HPDE6-E6E7 (cell line): Measurements from ENCODE around the gene PRR3.
"Not testable (repeated sequence)": the region's sequence is repeated elsewhere in the genome, so short reads cannot be mapped to it uniquely, and the experiment has no call there.

Experiments used
- DNase-seq: peaks from one replicate; pipeline ENCODE4 v3.0.0; 2011; ENCODE audit warnings: missing footprints; ENCODE audit errors: extremely low spot score

Gene PRR3

DNA sequence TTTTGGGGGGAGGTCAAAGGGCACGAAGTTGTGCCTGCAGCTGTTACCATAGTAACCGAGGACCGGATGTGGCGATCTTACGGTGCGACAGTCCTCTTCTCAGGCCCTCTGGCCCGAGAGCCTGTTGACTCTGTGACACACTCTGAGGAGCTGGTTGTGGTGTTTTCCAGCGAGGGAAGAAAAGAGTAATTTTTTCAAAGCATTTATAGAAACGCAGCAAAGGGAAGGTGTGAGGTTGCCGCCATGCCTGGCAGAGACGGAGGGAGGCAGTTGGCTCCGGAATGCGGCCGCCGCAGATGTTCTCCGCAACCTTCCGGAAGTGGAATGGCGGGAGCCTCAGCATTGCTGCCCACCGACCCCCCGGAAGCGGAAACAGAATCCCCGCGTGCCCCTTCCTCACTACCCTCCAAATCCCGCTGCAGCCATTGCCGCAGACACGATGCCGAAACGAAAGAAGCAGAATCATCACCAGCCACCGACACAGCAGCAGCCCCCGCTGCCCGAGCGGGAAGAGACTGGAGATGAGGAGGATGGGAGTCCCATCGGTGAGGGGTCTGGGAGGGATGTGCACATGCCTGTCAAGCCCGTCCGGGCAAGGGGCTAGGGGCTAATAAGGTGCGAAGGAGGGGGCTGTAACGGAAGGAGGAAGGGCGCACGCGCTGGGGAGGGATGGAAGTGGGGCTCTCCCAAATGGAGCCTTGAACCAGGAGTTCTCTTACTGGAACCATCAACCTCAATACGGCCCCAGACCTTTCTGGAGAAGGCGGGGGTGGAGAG, at the start of gene PRR3:
Gene PRR3 (plus strand): TSS at position 390 of the 777 bp plus-strand sequence. CDS start 50 bp downstream, at position 440.
- DNase-seq: peak; percentile 82

DNA sequence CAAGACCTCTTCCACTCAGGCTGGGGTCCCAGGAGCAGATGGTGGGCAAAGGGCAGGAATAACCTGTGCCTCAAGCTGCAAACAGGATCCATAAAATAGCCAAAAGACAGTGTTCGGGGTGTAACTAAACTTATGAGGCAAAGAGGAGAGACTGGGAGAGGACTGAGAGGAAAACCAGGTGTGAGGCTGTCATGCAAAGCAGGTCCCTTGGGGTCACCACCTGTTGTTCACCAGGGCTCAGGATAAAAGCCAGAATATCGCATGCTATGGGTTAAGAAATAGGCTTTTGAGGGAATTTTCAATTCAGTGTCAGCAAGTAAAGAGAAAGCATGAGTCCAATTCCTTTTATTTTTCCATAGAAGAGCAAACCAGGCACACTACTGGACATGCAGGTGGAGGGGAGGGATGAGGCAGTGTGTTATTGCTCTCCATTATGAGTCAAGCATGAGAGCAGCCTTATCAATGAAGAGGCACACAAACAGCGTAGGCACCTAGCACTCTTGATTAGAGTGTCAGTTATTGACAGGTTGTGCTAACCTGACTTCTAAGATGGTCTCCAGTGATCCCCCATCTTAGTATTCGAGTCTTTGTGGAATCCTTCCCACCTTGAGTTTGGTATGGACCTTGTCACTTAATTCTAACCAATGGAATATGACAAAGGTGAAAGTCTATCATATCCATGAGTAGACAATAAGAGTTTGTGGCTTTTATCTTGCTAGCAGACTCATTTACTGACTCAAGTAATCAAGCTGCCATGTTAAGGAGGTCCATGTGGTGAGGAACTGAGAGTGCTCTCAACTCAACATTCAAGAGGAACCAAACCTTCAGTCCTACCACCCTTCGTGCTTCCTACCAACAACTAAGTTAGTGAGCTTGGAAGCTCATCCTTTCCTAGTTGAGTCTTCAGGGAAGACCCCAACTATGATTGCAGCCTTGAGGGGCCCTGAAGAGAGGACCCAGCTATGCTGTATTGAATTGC, 49.0 kb upstream of the PRR3 start:
- DNase-seq: no peak

DNA sequence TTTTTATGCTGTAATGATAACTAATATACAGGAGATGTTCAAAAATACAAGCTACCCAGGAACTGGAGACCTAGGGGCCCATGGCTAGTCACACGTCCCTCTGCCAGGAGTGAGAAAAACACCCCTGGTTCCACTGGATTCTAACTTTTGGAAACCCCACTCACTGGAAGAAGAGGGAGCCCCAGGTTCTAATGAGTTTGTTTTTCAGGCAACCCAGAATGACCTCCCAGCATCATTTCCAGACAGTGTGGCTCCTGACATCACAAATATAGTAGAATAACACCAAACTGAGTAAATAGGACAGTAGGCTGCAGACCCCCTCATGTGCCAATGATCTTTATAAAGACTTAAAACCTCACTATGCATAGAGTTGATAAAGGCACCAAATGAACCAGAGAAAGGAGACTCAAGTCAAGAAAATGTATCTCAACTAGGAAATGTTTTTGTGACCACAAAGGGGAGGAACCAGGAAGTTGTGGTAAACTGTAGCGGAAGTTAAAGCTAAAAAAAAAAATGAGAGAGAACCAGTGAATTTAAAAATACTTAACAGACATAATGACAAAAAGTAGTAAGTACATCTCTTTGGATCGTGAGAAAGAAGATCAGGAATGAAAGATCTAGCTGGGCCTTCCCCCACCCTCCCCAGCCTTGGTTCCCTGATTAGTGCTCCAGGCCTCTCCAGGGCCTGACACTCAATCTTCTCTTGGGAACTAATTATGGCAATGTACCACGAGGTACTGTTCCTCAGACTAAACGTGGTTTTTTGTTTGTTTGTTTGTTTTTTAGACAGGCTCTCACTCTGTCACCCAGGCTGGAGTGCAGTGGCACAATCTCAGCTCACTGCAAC, 48.0 kb upstream of the PRR3 start:
- no peak for DNase-seq

DNA sequence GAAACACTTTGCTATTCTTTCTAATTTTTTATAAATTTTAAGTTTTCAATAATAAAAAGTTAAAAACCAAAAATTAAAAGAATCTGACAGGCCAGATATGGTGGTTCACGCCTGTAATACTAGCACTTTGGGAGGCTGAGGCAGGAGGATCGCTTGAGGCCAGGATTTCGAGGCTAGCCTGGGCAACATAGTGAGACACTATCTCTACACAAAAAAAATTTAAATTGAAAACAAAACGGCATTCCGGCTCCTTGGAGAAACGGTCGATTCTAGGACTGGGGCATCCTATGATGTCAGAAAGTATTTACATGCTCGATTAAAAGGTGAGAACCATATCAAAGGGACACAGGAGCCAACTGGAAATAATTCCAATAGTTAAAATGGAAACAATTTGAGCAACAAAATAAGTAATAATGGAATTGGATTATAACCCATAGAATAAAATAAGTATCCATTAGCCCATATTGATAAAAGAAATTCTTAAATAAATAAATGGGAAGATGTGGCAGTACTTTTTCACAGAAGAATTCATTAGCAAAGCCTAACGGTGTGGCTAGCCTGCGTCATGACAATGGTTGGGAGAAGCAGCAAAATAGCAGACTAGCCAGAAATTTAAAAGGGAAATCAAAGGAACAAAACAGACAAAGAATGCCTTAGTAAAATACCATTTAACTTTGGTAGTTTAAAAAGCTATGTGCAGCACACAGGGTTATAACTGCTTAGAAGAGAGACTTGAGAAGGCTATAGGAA, 46.5 kb upstream of the PRR3 start:
- DNase-seq: no peak

- DNase-seq: no peak
Observed at GRCh38 chr6:30511169-30511546, 45.9 kb upstream of the PRR3 start.

DNA sequence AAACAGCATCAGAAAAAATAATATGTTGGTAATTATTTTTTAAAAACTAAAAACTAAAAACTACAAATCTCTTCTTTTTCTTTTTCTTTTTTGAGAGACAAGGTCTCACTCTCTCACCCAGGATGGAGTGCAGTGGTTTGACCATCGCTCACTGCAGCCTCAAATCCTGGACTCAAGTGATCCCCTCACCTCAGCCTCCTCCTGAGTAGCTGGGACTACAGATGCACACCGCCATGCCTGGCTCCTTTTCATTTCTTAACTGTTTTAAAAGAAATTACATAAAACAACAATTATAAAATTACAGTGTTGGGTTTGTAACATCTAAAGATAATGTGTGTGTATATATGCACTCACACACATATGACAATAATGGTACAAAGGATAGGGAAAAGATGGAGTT, 43.6 kb upstream of the PRR3 start:
- DNase-seq: no peak

DNA sequence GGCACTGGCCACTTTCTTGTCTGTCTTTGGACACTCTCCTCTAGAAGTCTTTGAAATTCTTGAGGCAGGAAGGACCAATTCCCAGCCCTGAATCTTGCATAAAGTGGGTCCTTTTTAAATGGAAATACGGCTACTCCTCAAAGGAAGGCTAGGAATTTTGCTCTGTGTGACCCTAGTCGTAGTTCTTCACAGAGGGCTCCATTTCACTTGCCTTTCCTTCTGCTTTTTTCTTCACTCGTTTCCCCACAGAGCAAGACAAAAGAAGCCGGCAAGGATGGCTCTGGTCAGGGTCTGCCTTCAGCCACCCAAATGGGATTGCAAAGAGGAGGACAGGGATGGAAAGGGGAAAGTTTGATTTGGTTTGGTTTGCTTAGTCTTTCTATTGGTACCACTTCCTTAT, 42.0 kb upstream of the PRR3 start:
- no peak for DNase-seq

DNA sequence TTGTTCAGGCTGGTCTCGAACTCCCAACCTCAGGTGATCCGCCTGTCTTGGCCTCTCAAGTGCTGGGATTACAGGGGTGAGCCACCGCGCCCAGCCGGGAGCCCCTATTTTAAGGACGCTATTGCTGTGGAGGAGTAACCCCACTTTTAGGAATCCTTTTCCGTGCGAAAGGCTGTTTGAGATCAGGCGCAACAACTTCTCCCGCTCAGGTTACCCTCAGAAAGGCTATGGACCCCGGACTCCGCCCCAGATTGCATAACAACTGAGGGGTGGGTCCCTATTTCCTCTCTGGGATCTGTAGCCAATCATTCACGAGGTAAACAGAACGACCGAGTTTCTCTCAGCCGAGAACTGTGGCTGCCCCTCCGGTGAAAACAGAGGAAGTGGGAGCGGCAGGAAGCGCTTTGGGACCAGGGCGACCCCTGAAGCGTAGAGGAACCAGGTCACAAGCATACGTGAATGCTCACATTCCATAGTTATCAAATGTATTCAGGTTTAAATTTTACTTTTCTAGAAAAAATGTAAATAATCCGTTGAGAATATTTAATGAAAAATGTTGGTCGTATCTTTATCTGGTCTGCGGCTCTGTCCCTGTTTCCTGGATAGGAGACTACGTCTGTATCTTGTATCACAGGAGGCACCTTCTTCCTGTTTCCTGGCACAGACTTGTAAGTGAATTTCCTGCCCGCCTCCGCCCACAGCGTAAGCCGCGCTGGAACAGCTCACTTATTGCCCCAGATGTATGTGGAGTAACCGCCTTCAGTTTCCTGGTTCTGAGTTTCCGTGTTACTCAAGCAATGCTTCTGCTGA, 40.9 kb upstream of the PRR3 start:
- peak; percentile 78 for DNase-seq

DNA sequence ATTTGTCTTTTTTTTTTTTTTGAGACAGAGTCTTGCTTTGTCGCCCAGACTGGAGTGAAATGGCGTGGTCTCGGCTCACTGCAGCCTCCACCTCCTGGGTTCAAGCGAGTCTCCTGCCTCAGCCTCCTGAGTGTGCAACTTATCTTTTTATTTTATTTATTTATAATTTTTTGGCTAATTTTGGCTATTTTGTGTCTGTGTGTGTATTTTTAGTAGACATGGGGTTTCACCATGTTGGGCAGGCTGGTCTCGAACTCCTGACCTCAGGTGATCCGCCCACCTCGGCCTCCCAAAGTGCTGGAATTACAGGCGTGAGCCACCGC, 40.4 kb upstream of the PRR3 start:
- DNase-seq: not testable (repeated sequence)

GRCh38 chr6:30517767-30518504, 39.2 kb upstream of the PRR3 start:
- DNase-seq: not testable (repeated sequence)

- DNase-seq: not testable (repeated sequence)
Observed at GRCh38 chr6:30518505-30519145, 38.5 kb upstream of the PRR3 start.

DNA sequence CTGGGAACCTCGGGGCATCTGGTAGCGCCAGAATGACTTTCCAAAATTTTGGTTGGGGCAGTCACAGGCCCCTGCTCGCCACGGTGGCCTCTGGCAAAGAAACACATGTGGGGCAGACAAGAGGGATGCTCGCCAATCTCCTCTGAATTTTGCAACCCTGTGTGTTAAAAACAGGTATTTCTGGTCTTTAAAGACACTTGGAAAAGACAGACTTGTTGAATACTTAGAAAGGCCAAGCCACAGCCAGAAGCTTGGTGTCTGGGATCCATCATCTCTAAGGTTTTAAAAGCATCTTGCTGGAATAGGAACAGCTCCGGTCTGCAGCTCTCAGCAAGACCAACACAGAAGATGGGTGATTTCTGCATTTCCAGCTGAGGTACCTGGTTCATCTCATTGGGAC, 36.6 kb upstream of the PRR3 start:
- DNase-seq: no peak

GRCh38 chr6:30521082-30521481, 36.0 kb upstream of the PRR3 start:
- peak; percentile 71 for DNase-seq

GRCh38 chr6:30521952-30522351, 35.1 kb upstream of the PRR3 start:
- DNase-seq: not testable (repeated sequence)

GRCh38 chr6:30526444-30526843, 30.7 kb upstream of the PRR3 start:
- not testable (repeated sequence) for DNase-seq

GRCh38 chr6:30529349-30529875, 27.7 kb upstream of the PRR3 start:
- DNase-seq: not testable (repeated sequence)

DNA sequence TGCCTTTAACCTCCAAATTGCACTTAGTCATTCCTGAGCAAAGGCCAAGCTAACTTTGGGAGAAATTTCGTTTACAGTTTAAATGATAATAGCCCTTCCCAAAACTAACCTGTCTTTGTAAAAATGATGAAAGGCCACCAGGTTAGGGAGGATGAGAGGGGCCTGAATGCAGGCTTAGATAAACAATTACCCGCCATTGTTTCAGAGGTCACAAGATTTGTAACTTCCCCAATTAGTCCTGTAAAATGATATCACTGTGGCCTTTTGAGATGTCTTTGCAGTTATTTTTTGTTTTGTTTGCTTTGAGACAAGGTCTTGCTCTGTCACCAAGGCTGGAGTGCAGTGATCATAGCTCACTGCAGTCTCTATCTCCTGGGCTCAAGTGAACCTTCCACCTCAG, 27.1 kb upstream of the PRR3 start:
- DNase-seq: no peak

GRCh38 chr6:30533460-30534294, 23.4 kb upstream of the PRR3 start:
- DNase-seq: no peak
